Measurements from ENCODE around the gene PMEPA1. TPM values are rescaled to one million over a fixed set of nuclear protein-coding genes. Genes with fewer than 3 reads are reported as not detected.

Gene PMEPA1
- total and polyA plus RNA-seq, 7 donors = 3.6 to 23.3 (median 6.5) TPM

- 85 to 88% methylated on average over 12 of the region's 12 CpGs for WGBS, 2 donors
- Histone ChIP-seq H3K9me3 (no peaks in the 10 kb centered on the region), H3K4me3 (no peak overlapping the region), H3K4me1 (peaks cover 0 to 29% (median 9%) of the 10 kb centered on the region in 4 donors), H3K27ac (no peak overlapping the region), H3K36me3 (no peaks in the 10 kb centered on the region), H3K27me3 (no peaks in the 10 kb centered on the region)
- intact Hi-C loops (cut with DNase I) = no loop called here
- no peak for TF ChIP-seq POLR2AphosphoS5 (IDR thresholded peaks at IDR 0.05)
- no peak for TF ChIP-seq POLR2A (IDR thresholded peaks at IDR 0.05)
- TF ChIP-seq CTCF (IDR thresholded peaks at IDR 0.05) = no peak
- no peak for DNase-seq
These were observed 7.7 kb downstream of the PMEPA1 start for GRCh38 chr20:57702091-57702490.

DNA sequence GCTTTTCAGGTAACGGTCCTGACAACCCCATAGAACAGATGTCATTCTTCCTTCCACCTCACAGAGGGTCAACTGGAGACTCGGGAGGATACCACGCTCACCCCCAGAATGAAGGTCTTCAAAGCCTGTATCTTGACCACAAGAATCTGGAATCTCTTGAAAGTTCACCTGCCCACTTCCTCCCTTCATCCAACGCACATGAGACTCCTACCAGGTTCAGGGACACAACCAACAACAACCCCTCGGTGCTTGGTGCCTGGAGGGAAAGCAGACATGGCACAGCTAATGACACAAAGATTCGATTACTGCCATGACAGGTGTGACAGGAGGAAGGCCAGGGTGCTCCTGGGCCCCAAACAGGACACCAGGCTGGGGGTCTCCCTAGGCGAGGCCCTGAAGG is 8.2 kb downstream of the PMEPA1 start:
- WGBS, 2 donors = 82 to 86% methylated on average over 7 of the region's 7 CpGs
- Histone ChIP-seq H3K27me3 (no peaks in the 10 kb centered on the region), H3K36me3 (no peaks in the 10 kb centered on the region), H3K27ac (no peak overlapping the region), H3K9me3 (no peaks in the 10 kb centered on the region), H3K4me3 (no peak overlapping the region), H3K4me1 (peaks cover 0 to 25% (median 9%) of the 10 kb centered on the region in 4 donors)
- no peak for DNase-seq
- intact Hi-C loops (cut with DNase I) = no loop called here
- TF ChIP-seq CTCF (IDR thresholded peaks at IDR 0.05) (no peak), POLR2A (IDR thresholded peaks at IDR 0.05) (no peak), EP300 (IDR thresholded peaks at IDR 0.05) (no peak), POLR2AphosphoS5 (IDR thresholded peaks at IDR 0.05) (no peak)

GRCh38 chr20:57701090-57701489 is 8.7 kb downstream of the PMEPA1 start:
- H3K4me3 ChIP-seq = no peak overlapping the region
- intact Hi-C loops (cut with DNase I) = no loop called here
- H3K4me1 ChIP-seq = peaks cover 0 to 24% (median 11%) of the 10 kb centered on the region in 4 donors
- DNase-seq = no peak
- 72 to 83% methylated on average over 6 of the region's 6 CpGs for WGBS, 2 donors
- H3K27me3 ChIP-seq = no peaks in the 10 kb centered on the region
- no peaks in the 10 kb centered on the region for H3K9me3 ChIP-seq
- TF ChIP-seq POLR2AphosphoS5 (IDR thresholded peaks at IDR 0.05) (no peak), POLR2A (IDR thresholded peaks at IDR 0.05) (no peak), EP300 (IDR thresholded peaks at IDR 0.05) (no peak), CTCF (IDR thresholded peaks at IDR 0.05) (no peak)
- H3K36me3 ChIP-seq = no peaks in the 10 kb centered on the region
- no peak overlapping the region for H3K27ac ChIP-seq

DNA sequence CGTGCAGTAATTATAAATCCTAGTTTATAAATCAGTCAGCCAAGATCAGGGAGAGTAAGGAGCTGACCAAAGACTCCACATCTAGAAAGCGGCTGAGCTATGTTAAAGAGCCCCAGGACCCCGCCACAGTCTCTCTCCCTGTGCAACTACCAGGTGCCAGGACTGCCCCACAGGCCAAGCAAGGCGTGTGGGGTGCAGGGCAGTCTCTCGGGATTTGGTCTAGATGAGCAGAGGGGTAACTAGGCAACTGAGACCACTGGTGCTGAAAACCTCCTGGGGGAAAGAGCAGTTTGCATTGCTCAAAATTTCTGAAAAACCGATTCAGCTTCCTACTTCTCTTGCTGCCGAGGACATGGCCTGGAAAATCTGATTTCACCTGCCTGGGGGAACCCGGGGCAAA is 10.4 kb downstream of the PMEPA1 start:
- no peak for DNase-seq
- H3K27ac ChIP-seq = peak overlapping the region in 1 of 4 donors; percentile 27
- no peaks in the 10 kb centered on the region for H3K36me3 ChIP-seq
- H3K27me3 ChIP-seq = no peaks in the 10 kb centered on the region
- H3K9me3 ChIP-seq = no peaks in the 10 kb centered on the region
- intact Hi-C loops (cut with DNase I) = no loop called here
- peaks cover 0 to 28% (median 14%) of the 10 kb centered on the region in 4 donors for H3K4me1 ChIP-seq
- no peak overlapping the region for H3K4me3 ChIP-seq
- 73 to 84% methylated on average over 8 of the region's 8 CpGs for WGBS, 2 donors
- no peak for TF ChIP-seq EP300 (IDR thresholded peaks at IDR 0.05)
- TF ChIP-seq POLR2A (IDR thresholded peaks at IDR 0.05) = no peak
- no peak for TF ChIP-seq POLR2AphosphoS5 (IDR thresholded peaks at IDR 0.05)
- no peak for TF ChIP-seq CTCF (IDR thresholded peaks at IDR 0.05)

DNA sequence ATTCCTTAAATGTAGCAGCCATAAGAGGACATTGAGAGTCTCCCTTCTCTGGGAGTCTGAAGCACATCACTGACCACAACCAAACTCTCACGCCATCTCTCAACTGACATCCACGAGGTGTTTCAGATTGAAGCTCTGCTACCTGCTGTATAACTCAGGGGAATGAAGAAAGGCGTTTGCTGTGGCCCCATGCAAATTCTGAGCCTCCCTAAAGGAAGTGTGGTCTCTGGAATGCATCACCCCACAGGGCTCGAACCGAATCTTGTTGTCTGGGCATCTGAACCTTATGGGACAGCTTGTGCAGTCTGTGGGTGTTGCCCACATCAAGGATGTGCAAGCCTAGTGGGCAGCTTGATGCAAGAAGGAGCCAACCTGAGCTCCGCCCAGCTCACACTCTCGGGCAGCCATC is 10.9 kb downstream of the PMEPA1 start:
- Histone ChIP-seq H3K27me3 (no peaks in the 10 kb centered on the region), H3K9me3 (no peaks in the 10 kb centered on the region), H3K36me3 (no peaks in the 10 kb centered on the region), H3K4me3 (no peak overlapping the region), H3K4me1 (peaks cover 0 to 28% (median 14%) of the 10 kb centered on the region in 4 donors), H3K27ac (peak overlapping the region in 1 of 4 donors; percentile 27)
- 37 to 54% methylated on average over 7 of the region's 7 CpGs for WGBS, 2 donors
- no peak for TF ChIP-seq POLR2A (IDR thresholded peaks at IDR 0.05)
- TF ChIP-seq CTCF (IDR thresholded peaks at IDR 0.05) = no peak
- no peak for TF ChIP-seq EP300 (IDR thresholded peaks at IDR 0.05)
- intact Hi-C loops (cut with DNase I) = no loop called here
- no peak for DNase-seq
